HG03196 (cell line): Measurements from ENCODE around the gene TM4SF5.
"Not testable (repeated sequence)": the region's sequence is repeated elsewhere in the genome, so short reads cannot be mapped to it uniquely, and the experiment has no call there.

Source experiments
- ATAC-seq: cut with Tn5 transposase; IDR thresholded peaks from one replicate; pipeline ENCODE4 v1.9.1; 2021; ENCODE audit not compliant: unreplicated experiment

The TM4SF5 gene

GRCh38 chr17:4823373-4824089, 51.8 kb downstream of the TM4SF5 start:
- no peak for ATAC-seq

- ATAC-seq = no peak
These were observed 55.7 kb downstream of the TM4SF5 start for GRCh38 chr17:4827399-4827798.

GRCh38 chr17:4832829-4833177, 61.1 kb downstream of the TM4SF5 start:
- not testable (repeated sequence) for ATAC-seq
